ENCODE measurements around the gene HIF1AN.

DNA sequence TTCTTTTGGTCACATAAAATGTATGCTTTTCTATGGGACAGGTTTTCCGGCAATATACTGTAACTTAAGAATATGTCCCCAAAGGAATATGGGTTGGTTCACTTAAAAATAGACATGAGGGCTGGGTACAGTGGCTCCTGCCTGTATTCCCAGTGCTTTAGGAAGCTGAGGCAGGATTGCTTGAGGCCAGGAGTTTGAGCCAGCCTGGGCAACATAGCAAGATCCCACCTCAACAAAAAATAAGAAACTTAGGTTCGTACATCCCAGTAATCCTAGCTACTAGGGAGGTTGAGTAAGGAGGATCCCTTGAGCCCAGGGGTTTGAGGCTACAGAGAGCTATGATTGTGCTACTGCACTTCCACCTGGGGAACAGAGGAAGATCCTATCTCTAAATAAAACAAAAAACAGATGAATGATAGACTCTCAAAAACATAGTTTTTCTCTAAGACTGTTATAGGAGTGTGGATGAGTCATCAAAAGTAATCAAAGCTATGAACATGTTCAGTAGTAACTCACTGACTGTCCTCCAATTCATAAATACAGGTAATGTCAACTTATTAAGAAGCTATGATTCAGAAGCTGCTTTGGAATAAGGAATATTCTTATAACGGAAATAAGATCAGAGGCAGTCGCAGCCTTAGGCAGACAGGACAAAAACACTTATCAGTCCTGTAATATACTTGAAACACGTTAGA lies 13.5 kb upstream of the HIF1AN start:
- TF ChIP-seq, protein P1, sequence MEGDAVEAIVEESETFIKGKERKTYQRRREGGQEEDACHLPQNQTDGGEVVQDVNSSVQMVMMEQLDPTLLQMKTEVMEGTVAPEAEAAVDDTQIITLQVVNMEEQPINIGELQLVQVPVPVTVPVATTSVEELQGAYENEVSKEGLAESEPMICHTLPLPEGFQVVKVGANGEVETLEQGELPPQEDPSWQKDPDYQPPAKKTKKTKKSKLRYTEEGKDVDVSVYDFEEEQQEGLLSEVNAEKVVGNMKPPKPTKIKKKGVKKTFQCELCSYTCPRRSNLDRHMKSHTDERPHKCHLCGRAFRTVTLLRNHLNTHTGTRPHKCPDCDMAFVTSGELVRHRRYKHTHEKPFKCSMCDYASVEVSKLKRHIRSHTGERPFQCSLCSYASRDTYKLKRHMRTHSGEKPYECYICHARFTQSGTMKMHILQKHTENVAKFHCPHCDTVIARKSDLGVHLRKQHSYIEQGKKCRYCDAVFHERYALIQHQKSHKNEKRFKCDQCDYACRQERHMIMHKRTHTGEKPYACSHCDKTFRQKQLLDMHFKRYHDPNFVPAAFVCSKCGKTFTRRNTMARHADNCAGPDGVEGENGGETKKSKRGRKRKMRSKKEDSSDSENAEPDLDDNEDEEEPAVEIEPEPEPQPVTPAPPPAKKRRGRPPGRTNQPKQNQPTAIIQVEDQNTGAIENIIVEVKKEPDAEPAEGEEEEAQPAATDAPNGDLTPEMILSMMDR (IDR thresholded peaks at IDR 0.05), result no peak
- TF ChIP-seq E2F4 (CRISPR knock-in tag; IDR thresholded peaks at IDR 0.05; ENCODE audit: borderline replicate concordance, low read depth), result no peak
- TF ChIP-seq, protein P2, sequence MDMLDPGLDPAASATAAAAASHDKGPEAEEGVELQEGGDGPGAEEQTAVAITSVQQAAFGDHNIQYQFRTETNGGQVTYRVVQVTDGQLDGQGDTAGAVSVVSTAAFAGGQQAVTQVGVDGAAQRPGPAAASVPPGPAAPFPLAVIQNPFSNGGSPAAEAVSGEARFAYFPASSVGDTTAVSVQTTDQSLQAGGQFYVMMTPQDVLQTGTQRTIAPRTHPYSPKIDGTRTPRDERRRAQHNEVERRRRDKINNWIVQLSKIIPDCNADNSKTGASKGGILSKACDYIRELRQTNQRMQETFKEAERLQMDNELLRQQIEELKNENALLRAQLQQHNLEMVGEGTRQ (CRISPR knock-in tag; IDR thresholded peaks at IDR 0.05), result no peak
